A549 treated with ZK216348 at 1 μM for 4 hours (cell line): ENCODE measurements around the gene FAM118B. TPM values are rescaled to one million over a fixed set of nuclear protein-coding genes. Genes with fewer than 3 reads are reported as not detected.

Experiments used
- total RNA-seq: library from RNA; stranded (reverse); fragments of 200-300 nt; extraction: Qiagen RNA extraction; gene quantifications from 5 replicates; pipeline ENCODE4 v1.2.3, GENCODE V29; 2022; ENCODE audit warnings: low read depth

Gene FAM118B
- 15.3 to 20.1 TPM (median 16.1 TPM) in 5 replicates for total RNA-seq

DNA sequence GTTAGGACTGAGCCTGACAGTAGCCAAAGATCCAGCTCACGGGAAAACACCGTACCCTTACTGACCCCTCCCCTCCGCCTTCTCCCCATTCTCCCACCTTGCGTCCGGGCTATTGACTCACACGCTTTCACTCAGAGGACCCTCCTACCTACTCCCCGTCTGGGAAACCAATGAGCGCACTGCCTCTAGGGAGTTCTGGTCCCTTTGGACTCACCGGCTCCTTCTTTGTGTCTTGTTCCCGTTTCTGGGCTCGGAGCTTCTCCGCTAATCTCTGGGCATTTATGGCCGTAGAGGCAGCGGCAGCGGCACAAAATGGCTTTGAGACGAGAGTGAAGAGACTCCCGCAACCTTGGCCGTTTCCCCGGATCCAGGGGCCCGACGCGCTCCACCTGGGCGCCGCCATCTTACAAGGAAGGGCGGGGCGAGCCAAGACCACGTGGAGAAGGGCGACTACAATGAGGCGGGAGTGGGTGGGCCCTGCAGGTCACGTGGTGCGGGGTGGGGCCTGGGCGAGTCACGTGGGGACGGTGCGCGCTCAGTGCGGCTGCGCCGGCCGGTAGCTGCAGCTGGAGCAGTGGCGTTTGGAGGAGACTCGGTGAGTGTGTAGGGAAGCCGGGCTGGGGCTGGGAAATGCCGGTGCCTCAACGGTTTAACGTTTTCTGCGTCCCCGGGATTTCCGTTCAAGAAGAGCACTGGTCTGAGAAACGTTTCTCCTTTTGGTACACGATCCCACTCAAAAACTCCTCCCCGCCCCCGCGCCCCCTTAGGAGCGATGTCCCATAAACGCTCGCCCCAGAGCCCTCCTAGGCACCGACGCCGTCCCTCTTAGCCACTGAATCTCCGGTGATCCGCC, at the start of gene FAM118B, which contains the start of gene RPUSD4:
FAM118B (plus strand) TSS at position 547 of the 853 bp plus-strand sequence. CDS start 23,220 bp downstream, outside the sequence.
RPUSD4 (minus strand) TSS at position 415 of the 853 bp plus-strand sequence; CDS start at position 403, 12 bp downstream.

GRCh38 chr11:126268708-126269579, 57.4 kb downstream of the FAM118B start, which contains the start of the genes FOXRED1 and SRPRA:
Gene FOXRED1 (plus strand): TSS chr11:126269154. CDS start chr11:126269207, 53 bp downstream.
Gene SRPRA (minus strand): TSS chr11:126268895. CDS start chr11:126268804, 91 bp downstream.

GRCh38 chr11:126282736-126283591, 71.4 kb downstream of the FAM118B start, which contains the start of gene TIRAP:
Gene TIRAP (plus strand): TSS chr11:126283093. CDS start chr11:126290895, 7,802 bp downstream.

DNA sequence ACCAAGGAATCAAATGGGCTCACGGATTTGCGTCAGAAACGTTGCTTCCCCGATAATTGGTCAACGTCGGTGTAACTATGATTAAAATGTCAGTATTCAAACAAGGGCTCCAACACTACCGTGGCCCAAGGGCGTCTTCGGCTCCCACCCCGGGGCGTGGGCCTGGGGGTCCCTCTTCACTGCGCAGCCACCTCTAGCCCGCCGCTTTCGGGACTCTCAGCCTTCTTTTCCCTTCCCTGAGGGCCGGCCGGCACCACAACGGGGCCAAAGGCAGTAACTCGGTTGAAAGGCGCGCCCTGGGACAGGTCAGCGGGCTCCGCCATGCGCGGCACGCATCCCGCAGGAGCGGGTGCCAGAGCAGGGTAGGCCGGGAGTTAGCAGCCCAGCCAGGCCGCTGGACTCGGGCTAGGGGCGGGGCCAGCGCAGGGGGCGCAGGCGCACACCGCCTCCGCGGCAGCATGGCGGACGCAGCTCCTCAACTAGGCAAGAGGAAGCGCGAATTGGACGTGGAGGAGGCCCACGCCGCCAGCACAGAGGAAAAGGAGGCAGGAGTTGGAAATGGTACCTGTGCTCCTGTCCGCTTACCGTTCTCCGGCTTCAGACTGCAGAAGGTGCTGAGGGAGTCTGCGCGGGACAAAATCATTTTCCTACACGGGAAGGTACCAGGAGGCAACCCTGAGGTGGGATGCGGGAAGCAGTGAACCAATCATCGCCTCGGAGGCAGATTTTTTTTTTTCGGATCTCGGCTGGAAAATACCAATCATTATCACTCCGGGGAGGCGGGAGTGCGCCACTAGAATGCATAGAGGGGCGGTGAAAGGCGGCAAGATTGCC, 92.3 kb downstream of the FAM118B start, which contains the start of gene DCPS:
DCPS (plus strand) TSS at position 438 of the 834 bp plus-strand sequence; CDS start at position 459, 21 bp downstream.

Other genes with a start within 250 kb of the FAM118B start
- 1.4 to 3.6 TPM (median 2.5 TPM) in 5 replicates for gene CDON, start 148.9 kb upstream of the FAM118B start, total RNA-seq
- 14.8 to 18.8 TPM (median 18.5 TPM) in 5 replicates for gene RPUSD4, start 132 bp upstream of the FAM118B start, total RNA-seq
- gene SRPRA, start 57.1 kb downstream of the FAM118B start, total RNA-seq = 56.1 to 66.9 TPM (median 58.9 TPM) in 5 replicates
- gene FOXRED1, start 57.4 kb downstream of the FAM118B start, total RNA-seq = 17.2 to 24.4 TPM (median 22.5 TPM) in 5 replicates
- gene TIRAP, start 71.3 kb downstream of the FAM118B start, total RNA-seq = 5.9 to 7.3 TPM (median 6.9 TPM) in 5 replicates
- gene DCPS, start 92.3 kb downstream of the FAM118B start, total RNA-seq = 14.1 to 18.6 TPM (median 17.9 TPM) in 5 replicates
- 21.1 to 27.7 TPM (median 27.1 TPM) in 5 replicates for gene ST3GAL4, start 143.9 kb downstream of the FAM118B start, total RNA-seq